CD4-positive, alpha-beta T cell treated with Interleukin-2 at 100 ng/mL for 4 hours (primary cell): Measurements from ENCODE around the gene FOXR1.

Experiments used
- DNase-seq: peaks from one replicate; pipeline ENCODE4 v3.0.0-alpha.2; 2020; ENCODE audit warnings: low spot score

FOXR1 gene, protein sequence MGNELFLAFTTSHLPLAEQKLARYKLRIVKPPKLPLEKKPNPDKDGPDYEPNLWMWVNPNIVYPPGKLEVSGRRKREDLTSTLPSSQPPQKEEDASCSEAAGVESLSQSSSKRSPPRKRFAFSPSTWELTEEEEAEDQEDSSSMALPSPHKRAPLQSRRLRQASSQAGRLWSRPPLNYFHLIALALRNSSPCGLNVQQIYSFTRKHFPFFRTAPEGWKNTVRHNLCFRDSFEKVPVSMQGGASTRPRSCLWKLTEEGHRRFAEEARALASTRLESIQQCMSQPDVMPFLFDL

DNA sequence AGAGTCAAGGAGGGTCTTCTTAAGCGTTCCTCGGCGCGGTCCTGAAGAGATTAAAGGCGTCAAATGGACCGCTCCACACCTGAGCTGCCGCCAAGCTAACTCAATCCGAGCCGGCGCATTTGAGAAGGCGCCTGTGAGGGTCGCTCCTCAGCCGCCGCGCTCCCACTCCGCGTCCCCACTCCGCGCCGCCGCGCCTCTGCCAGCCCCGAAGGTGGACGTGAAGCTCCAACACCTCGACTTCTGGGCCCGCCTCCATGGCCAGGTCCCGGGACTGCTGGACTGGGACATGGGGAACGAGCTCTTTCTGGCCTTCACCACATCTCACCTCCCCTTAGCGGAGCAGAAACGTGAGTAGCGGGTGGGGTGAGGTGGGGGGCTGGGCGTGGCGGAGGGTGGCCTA is at the start of gene FOXR1:
Gene FOXR1, plus strand, starts transcription at position 116 of the 400 bp plus-strand sequence. Its CDS starts 171 bp downstream, at position 287.
- no peak for DNase-seq

DNA sequence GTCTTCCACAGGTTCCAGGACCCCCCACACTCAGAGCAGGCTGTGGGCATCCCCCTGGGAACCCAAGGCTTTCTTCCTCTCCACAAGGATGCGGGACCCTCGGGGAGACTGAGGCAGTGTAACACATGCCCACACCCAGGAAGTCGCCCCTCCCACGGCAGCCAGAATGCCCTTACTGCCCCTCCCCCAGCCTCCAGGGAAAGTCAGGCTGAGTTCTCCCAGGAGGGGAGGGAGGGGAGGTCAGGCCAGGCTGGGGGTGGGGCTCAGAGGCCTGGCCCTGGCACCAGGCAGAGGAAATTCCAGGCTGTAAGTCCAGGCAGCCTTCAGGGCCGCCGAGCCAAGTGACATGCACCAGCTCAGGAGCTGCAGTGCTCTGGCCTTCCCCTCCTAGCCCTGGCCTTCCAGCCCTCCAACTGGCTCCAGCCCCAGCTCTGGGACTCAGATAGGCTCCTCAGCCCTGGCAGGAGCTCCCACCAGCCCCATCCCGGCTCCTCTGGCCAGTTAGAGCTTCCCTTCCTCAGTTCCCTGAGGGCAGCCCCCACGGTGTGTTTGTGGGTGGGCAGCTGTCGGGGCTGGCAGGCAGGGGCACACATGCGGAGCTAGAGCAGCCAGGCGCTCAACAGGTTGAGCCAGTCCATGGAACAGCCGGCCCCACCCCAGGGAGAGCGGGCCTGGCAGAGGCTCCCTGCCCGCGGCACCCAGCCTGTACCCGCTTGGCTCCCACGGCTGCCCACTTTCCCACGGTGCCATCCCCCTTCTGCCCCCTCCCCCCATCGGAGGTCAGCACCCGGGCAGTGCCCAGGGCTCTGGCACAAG is 49.4 kb upstream of the FOXR1 start:
- DNase-seq = no peak

DNA sequence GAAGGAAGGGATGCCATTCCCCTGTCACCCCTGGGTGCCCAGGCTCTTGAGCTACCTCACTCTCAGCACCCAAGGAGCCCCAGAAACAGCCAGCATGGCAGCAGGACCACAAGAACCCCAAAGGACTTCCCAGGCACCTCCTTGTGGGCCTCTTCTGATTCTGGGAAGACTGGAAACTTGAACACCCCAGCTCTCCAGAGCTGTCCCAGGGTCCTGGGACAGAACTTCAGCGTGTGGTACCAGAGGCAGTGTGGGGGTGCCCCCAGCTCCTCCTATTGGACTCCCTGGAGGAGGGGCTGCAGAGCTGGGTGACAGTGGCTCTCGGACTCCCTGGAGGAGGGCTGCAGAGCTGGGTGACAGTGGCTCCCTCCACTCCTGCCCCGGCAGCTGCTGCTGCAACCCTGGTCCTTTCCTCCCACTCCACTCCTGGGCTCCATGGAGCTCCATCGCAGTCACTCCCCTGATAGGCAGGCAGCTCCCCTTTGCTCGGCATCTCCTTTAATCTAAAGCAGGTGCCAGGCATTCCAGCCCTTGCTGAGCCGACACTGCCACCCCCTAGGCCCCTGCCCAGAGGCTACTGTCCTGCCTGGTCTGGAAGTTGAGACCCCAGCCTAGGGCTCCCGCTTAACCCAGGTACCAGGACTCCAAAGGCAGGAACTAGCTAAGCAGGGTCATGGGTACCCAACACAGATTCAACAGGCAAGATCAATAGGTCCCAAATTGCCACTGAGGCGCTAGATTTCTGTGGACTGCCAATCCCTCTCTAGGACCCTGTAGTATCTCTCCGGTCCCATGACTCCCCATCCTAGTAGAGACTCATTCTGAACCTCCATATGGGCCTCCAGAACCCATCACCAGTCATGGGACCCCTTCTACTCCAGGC is 48.6 kb upstream of the FOXR1 start:
- no peak for DNase-seq

DNA sequence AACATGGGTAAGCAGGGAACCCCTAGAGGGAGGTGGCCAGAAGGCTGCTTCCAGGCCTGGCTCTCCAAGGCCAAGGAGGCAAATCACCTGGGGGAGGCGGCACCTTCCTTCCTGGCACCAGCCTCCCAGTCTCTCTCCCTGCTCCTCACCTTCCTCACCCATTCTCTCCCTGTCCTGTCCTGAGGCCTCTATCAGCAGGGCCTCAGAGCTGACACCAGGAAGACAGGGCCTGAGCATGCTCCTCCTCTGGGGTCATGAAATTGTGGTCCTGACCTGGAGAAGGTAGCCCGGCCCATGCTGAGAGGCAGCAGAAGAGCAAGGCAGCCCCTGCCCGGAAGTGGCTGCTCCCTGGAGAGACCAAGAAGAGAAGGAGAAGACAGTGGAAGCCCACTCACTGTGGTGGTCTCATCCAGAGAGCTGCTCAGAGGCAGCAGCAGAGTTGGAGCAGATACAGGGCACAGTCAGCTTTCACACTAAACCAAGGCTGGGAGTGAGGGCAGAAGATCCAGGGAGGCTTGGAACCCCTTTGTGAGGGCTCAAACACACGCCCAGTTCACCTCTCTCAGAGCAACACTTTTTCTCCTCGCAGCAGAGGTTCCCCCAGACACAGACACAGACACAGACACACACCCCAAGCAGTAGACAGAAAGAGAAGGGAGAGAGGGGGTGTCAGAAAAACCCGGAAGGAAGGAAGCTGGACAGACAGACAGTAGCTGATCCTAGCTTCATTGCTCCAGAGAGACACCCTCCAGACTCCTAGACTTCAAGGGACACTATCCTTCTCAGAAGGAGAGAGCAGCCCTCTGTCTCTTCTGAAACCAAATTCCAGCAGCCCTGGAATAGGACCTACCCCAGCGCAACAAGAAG is 47.6 kb upstream of the FOXR1 start:
- DNase-seq = peak; percentile 61

DNA sequence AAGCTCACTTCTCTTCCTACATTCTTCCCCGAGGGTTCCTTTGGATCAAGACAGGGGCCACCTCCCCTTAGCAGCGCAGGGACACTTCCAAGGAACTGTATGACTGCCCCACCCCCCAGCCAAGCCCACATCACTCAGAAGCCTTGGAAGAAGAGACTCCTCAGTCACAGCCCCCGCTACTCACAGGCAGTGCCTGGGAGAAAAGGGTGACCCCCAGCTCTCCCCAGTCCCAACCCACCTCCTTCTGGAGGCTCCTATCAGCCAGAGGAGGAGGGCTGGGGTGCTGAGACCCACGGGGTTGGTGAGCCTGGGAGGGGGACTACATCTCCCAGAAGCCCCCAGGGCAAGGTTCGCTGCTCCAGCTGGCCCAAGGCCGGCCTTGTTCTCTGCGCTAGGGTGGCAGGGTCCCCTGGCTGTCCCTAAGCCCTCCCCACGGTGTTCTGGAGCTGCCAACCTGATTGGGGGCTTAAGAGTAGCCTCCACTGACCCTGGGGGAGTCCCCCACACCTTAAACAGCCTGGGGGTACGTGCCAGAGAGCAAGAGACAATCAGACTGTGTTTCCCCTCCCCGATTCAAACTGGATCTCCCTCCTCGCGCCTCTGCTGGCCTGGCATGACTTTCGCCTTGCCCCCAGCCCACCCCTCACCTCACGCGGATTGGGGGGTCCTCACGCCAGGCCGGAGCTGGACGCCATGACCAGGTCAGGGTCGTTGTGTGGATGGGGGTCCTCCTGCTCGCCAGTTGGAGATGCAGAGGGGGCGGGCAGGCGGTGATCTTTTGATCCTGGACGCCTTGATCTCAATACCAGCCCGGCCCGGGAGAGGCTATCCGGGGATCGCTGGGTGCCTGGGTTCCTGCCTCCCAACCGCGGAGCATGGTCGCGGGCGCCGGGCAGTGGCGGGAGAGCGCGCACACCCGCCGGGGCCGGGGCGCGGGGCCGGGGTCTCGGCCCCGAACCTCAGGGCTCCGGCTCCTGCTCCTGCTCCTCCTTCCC is 46.7 kb upstream of the FOXR1 start:
- DNase-seq = no peak

DNA sequence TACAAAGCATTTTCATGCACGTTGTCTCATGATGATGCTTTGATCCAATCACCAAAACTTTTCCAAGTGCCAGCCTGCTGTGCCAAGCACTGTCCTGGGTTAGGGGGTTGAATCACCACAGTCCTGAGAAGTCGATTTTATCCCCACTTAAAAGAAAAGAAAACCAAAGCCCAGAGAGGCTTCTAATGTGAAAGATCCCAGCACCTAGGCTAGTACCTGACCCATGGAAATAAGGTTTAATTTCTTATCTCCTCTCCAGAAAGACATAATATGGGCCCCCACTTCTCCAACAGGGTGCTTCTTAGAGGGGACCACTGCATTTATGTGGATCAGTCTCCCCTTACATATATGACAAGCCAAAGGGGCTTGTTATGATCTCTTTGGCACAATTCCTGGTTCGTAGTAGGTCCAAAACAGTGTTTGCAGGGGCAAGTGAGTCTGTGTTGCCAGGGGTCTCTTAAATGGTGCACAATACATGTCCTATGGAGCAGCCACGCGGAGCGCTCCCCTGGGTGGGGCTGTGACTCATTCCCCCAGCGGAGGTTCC is 43.9 kb upstream of the FOXR1 start:
- no peak for DNase-seq

DNA sequence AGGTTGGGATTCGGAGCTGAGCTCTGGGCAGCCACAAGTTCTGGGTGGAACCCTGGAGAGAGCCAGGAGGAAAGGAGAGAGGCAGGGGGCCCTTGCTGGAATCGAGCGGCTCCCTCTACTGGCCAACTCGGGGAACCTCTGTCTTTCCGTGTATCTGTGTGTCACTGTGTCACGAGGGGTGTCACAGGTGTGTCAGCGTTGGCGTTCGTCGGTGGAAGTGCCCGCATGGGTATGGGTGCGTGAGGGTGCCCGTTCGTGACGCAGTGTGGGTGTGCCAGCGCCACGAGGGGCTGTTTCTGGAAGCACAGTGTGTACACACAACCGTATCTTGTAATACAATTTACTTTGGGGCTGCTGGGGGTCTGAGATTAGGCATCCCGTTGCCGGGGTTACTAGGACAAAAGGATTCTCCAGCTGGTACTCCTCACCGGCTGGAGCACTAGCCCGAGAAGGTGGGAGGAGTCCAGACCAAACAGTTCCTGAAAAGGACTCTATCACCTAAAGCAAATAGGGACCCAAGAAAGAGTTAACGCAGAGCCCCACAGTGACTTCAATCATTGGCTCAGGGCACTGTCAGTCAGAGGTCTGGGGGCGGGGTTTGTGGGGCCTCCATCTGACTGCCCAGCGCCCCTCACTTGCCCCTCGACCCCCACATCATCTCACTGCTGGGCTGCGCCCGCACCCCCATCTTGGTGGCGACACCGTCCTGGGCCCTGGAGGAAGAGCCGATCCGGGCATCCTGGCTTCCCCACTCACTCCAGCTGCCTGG is 43.3 kb upstream of the FOXR1 start:
- peak; percentile 95 for DNase-seq

DNA sequence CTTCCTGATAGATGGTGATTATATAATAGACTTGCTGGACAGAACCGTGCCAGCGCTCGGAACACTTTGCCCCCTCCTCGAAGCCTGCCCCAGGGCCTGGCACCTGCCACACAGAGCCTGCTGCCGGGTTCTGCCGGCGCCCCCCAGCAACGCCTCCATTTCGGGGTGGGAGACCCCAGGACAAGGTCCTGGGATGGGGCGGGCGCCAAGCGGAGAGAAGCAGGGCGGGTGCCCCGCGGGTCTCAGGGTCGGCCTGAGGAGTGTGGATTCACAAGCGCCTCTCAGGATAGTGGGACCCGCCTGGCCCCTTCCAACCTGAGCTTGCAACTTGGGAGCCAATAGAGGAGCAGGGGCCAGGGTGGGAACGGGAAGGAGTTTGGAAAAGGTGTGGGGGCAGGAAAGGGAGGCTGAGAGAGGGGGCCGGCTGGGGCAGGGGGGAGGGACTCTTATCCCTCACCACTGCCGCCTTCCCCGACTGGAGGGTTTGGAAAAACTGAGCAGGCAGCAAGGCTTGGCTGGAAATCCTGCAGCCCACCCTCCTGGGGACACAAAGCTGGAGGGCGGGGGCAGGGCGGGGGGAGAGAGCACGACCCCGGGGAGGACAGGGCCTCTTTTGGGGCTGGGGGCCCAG is 42.6 kb upstream of the FOXR1 start:
- DNase-seq = no peak

DNA sequence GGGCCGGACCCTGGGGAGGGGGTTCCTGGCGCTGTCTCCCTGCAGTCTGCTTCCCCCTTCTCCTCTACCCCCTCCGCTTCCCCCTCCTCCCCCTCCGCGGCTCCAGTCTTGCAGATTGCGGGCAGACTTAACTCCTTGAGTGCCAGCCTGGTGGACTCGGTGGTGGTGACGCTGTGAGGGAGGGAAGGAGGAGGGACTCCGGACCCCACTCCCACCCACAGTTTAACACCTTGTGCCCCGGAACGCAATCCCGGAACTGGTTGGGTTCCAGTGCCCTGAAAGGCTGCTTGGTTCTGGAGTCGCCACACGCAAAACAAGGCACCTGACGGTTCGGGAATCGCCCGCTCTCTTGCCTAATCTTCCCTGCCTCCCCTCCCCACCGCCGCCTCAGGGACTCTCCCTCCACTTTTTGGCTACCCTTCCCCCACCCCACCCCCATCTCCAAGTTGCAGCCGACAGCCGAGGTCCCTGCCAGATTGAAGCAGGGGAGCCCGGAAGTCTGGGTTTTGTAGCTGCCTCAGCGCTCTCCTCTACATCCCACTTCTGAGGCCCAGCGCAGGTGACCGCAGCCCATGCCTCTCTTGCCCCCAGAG is 42.0 kb upstream of the FOXR1 start:
- DNase-seq = peak; percentile 87

DNA sequence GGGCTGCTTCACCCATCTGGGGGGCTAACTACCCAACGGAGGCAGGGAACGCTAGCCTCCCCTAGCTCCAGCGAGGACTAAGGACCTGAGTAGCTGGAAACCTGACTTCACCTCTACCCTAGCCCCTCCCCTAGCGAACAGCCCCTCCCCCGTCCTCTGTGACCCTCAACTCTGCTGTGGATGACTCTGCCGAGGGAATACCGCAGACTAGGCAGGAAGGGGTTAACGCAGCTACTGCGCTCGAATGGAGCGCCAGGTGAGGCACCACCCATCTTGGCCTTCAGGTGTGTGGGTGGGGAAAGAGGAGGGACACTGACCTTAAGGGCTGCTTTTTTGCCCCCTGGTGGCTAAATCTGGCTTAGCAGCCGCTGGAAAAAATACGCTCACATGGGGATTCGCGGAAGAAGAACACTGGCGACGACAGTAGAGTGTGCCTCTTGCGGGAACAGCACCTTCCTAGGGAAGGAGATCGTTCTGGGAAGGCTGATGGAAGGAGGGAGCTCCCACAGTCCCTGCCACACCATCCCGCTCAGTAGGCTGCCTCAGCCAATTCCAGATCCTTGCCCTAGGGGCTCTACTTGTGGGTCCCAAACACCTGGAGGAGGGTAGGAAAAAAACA is 41.4 kb upstream of the FOXR1 start:
- DNase-seq = peak; percentile 90

DNA sequence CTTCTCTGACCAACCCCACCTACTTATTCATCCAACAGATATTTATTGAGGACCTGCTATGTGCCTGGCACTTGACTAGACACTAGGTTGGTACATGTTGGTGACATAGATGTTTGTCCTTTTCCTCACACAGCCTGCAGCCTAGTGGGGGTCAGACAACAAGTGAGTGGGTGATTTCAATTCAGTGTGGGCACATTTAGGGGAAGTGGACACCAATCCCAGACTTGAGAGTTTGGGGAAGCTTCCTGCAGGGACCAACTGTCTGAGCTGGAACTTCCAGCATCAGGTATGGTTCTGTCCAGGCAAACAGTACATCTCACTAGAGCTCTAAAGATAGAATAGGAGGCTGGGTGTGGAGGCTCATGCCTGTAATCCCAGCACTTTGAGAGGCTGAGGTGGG is 40.0 kb upstream of the FOXR1 start:
- no peak for DNase-seq

DNA sequence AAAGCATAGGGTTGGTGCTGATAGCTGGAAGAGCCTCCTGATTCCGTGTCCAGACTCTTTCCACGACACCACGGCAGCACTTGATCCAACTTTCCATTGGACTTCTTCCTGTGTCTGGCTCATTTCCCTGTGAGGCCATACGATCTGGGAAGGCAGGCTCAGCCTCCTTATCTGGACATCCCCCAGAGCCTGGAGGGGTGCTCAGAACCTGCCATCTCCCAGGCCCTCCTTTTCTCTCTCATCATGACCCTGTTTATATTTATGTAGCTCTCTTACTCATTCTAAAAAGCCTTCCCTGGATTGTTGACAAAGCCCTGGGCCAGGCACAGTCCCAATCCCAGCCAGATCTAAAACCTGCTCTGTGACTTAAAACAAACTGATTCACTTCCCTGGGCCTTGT is 38.1 kb upstream of the FOXR1 start:
- no peak for DNase-seq

DNA sequence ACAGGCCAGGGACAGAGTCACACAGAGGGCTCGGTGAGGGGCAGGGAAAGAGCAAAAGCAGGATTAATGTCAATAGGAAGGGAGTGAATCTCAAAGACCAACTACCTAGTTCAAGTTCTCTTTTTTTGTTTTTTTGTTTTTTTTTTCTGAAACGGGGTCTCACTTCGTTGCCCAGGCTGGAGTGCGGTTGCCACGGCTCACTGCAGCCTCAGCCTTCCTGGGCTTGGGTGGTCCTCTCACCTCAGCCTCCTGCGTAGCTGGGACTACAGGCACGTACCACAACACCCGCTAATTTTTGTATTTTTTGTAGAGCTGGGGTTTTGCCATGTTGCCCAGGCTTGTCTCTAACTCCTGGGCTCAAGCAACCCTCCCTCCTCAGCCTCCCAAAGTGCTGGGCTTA is 36.2 kb upstream of the FOXR1 start:
- DNase-seq = no peak

DNA sequence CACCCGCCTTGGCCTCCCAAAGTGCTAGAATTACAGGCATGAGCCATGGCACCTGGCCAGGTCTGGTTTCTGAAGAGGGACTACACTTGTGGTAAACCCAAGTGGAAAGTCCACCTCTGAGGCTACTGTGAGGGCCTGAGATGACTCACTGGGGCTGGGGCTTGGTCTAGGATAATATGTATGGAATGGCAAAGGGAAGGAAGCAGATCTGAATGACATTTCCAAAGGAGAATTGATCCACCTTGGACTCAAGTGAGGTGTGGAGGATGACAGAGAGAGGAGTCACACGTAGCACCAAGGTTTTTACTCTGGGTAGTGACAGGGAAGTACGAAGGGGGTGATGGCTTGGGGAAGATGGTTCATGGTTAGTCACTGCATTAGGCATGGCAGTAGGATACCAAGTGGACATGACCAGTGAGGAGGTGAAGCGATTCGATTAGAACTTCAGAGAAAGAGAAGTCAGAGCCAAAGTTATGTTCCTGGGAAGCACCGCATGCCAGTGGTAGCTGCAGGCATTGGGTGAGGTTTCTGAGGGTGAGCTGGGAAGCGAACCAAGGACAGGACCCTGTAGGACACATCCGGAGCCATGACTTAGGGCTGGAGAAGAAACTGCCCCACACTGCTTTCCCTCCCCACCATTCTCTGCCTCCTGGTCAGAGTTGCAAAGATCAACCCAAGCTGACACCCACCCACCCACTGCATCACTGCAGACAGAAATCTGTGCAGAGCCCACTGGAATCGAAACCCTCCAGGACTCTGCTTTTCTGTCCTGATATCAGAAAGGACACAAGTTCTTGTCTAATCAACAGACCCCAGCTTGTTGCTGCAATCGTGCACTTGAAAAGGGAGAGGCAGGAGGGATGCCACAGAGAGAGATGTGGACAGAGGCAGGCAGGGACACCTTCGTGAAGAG is 32.8 kb upstream of the FOXR1 start:
- no peak for DNase-seq

DNA sequence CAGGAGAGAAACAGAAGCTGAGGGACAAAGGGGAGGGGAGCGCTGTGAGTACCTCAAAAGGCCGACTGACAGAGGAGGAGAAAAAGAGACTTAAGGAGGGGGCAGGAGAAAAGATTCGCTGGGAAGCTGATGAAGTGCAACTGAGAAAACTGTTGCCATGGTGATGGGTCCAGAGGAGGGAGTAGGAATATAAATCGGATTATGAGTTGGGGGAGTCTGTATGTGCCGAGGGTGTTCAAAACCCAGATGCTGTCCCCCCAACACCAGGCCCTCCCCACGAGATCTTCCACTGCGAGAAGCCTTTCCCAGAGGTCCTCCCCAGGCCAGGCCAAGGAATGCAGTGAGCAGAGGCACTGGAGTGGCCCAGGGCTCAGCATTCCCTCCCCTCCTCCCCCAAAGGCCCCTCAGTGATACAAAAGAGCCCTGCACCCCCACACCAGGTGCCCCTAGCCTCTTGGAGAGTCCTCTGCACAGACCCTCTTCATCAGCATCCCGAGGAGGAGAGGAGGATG is 32.1 kb upstream of the FOXR1 start:
- no peak for DNase-seq

DNA sequence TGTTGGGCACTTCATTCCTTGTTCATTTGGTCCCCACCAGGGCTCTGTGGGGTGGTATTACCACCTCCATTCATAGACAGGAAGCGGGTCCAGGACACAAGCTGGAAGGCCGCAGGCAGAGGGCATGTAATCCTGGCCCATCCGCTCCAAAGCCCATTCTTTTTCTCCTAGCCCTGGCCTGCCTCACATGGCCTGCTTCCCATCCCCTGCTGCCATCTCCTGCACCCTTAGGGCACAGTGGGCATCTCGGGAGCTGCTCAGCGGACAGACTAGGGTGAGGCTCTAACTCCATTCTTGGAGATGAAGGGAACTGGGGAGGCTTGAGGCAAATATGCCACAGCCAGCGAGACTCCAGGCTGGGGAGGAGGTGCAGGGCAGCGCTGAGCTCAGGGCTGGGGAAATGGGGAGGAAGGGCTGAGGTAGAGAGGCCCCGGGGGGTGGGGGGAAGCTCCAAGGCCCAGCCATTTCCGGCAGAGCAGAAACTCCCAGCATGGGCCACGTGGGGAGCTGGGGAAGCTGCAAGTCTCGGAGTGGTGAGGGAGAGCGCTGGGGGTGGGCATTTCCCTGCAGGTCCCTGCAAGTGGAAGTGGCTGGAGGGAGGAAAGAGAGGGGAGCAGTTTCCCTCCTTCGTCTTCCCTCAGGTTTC is 31.5 kb upstream of the FOXR1 start:
- DNase-seq = peak; percentile 34
